ENCODE measurements around the gene CCNT1.
"Not testable (repeated sequence)": the region's sequence is repeated elsewhere in the genome, so short reads cannot be mapped to it uniquely, and the experiment has no call there.

Gene CCNT1

DNA sequence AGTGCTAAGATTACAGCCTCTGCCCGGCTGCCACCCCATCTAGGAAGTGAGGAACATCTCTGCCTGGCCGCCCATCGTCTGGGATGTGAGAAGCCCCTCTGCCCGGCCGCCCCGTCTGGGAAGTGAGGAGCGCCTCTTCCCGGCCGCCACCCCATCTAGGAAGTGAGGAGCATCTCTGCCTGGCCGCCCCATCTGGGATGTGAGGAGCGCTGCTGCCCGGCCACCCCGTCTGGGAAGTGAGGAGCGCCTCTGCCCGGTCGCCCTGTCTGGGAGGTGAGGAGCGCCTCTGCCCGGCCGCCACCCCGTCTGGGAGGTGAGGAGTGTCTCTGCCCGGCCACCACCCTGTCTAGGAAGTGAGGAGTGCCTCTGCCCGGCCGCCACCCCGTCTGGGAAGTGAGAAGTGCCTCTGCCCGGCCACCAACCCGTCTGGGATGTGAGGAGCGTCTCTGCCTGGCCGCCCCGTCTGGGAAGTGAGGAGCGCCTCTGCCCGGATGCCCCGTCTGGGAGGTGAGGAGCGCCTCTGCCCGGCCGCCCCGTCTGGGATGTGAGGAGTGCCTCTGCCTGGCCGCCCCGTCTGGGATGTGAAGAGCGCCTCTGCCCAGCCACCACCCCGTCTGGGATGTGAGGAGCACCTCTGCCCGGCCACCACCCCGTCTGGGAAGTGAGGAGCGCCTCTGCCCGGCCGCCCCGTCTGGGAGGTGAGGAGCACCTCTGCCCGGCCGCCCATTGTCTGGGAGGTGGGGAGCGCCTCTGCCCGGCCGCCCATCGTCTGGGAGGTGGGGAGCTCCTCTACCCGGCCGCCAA is 74.6 kb downstream of the CCNT1 start:
- not testable (repeated sequence) for DNase-seq (ENCODE audit: low read depth in 3 of 3, low spot score in 1 of 3)

DNA sequence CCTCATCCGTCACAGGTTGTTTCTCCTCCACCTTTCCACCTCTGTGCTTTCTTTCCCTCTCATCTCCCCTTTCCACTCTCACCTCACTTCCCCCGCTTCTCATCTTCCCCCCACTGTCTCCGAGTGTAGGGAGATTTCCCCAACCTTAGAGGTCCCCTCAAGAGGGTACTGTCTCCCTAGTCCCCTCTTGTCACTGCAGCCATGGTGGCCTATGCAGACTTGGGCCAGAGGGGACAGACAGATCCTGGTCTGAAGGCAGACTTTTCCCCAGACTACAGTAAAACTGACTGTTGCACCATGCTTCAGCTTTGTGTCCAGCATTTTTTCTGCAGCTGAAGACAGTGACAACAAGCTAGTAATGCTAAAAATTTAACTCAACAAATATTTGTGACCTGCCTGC is 75.7 kb downstream of the CCNT1 start:
- no peak for DNase-seq (ENCODE audit: low read depth in 3 of 3, low spot score in 1 of 3)

DNA sequence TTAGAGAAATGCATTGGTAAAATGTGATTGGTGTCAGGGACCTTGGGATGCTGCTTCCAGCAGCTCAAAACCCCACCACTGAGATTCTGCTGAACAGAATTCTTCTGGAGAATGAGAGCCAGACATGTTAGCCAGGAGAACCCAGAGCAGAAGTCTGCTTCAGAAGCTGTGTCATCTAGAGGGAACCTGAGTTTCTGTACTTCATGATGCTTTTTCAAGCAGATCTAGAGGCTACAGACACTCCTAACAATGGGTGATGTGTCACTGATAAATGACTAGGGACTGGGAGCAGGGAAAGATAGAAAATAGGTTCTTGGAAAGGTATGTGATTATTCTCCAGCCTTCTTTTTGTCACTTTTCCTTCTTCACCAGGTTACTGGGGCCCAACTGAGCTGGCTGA is 76.1 kb downstream of the CCNT1 start:
- no peak for DNase-seq (ENCODE audit: low read depth in 3 of 3, low spot score in 1 of 3)

All from stimulated activated CD4-positive, alpha-beta T cell treated with anti-CD3 and anti-CD28 coated beads, TNF-alpha, amount 100 ng/mL, for 1 hour (primary cell).